ENCODE data around the gene PSMD5.

PSMD5 gene

DNA sequence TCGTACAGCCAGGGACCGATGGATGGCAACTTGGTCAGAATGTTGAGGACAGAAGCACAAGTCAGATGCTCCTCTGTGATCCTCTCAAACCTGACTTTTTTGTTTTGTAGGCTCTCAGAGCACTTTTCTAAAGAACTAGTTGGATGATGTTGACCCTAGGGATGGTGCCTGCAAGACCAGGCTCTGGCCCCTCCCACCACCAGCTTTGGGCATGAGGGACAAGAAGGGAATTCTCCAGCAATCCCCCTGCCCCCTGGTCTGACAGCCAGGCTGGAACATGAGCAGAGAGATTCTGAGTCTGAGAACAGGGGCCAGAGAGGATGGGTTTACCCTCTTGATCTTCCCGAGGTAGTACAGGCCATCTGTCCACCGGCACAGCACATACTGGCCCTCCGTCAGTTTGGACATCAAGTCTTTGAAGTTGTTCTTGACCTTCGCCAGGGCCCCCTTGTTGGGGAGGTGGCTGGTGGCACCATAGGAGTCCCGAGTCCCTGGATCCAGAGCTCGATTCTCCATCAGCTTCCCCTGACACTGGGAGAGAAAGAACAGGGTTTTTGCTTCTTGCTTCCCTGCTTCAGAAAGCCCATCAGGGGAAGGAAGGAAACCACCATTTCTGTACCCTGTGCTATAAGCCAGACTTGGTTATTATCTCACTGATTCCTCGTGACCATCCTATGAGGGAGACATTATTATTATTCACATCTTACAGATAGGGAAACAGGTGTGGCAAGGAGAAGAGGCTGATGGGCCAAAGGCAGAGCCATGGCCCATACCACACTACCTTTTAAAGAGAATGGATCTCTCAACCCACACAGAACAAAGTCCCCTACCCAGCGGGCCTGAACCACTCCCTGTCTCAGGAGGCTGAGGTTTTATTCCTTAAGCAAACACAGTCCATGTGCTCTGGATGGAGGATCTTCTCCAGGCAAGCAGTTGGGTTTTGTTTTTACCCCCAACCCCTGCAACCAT, 31.8 kb upstream of the PSMD5 start:
- no peak for DNase-seq

DNA sequence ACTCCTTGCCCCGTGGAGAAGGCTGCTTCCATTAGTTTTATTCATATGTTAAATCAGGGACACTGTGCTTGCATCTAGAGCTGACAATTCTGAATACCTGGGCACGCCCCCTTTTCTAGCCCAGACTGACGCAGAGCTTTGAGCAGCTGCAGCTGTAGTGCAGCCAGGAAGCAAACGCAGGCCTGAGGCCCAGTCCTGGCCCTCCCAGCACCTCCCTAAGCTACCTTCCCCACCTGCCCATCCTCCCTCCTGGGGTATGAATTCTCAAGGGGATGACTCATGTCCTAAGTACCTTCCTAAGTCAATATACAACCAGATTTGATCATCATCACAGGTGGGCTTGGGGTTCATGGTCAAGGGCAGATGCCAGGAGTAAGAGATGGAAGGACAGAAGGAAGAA, 30.8 kb upstream of the PSMD5 start:
- no peak for DNase-seq

- no peak for DNase-seq
Measured at GRCh38 chr9:120872791-120873502, 30.2 kb upstream of the PSMD5 start.

GRCh38 chr9:120870206-120870605, 27.5 kb upstream of the PSMD5 start:
- DNase-seq = no peak

- no peak for DNase-seq
Measured at GRCh38 chr9:120869726-120870125, 27.0 kb upstream of the PSMD5 start.

DNA sequence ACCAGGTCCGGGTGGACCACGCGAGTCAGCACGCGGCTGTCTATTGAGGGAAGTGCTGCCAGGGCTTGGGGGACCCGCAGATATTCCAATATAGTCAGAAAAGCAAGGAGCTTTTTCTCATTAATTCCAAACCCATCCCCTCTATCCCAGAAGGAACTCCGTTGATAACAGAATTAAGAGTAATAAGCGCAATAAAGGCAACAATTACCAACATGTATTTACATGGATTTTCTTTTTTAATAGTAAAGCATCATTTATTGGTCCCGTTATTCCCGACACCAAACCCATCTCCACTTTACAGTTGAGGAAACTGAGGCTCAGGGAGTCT, 26.6 kb upstream of the PSMD5 start:
- DNase-seq = no peak

GRCh38 chr9:120868676-120869359, 26.1 kb upstream of the PSMD5 start:
- DNase-seq = peak; percentile 87

DNA sequence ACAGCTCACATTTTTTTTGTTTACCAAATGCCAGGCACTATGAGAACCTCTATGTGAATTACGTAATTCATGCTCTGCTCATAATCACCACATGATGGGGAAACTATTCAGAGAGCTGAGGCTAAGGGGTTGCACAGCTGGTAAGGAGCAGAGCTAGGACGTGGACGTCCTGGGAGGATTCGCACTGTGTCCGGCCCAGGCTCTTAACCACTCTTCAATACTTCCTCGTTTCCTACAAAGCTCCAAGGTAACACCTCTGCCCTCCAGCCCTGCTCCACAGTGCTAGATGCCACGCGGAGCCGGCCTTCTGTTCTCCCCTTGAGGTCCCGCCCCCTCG, 25.6 kb upstream of the PSMD5 start:
- no peak for DNase-seq

- DNase-seq = no peak
Measured at GRCh38 chr9:120867676-120868338, 25.1 kb upstream of the PSMD5 start.

- DNase-seq = no peak
Measured at GRCh38 chr9:120866651-120867050, 23.9 kb upstream of the PSMD5 start.

- DNase-seq = no peak
Measured at GRCh38 chr9:120865809-120866208, 23.1 kb upstream of the PSMD5 start.

DNA sequence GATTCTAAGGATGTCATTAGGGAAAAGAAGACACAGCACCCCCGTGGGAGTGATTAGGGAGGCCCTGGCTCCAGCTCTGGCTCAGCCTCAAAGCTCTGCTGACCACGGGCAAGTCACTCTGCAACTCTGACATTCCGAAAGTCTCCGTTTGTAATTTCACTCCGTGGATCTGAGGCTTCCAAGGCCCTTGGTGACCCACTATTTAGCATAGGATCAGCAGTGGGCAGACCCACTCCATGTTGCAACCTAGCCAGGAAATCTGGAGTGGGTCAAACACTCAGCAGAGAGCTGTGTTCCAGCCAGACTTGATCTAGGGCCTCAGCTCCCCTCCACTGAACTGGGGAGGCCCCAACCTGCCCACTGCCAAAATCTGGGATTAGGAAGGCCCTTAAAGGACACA, 22.5 kb upstream of the PSMD5 start:
- DNase-seq = no peak

- DNase-seq = no peak
Measured at GRCh38 chr9:120864719-120865118, 22.0 kb upstream of the PSMD5 start.

GRCh38 chr9:120863833-120864232, 21.1 kb upstream of the PSMD5 start:
- DNase-seq = no peak

- DNase-seq = no peak
Measured at GRCh38 chr9:120862452-120862851, 19.7 kb upstream of the PSMD5 start.

DNA sequence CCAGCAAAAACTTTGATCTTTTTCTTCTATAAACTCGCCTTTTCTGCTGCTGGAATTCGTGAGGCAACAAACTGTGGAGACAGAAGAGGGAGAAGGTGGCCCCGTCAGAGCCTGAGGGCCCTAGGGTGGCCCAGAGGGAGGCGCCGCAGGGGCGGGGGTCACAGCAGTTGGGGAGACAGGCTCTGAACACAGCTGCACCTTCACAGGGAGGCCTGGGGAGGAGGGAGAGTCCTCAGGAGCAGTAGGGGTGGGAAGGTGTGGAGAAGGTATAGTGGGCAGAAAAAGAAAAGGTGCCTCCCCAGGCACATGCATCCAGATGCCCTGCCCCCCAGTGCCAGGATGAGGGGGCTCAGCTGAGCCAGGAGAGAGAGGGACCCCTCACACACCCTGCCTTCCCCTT, 19.2 kb upstream of the PSMD5 start:
- no peak for DNase-seq

- no peak for DNase-seq
Measured at GRCh38 chr9:120860083-120860482, 17.4 kb upstream of the PSMD5 start.

GRCh38 chr9:120859361-120859760, 16.6 kb upstream of the PSMD5 start:
- no peak for DNase-seq

DNA sequence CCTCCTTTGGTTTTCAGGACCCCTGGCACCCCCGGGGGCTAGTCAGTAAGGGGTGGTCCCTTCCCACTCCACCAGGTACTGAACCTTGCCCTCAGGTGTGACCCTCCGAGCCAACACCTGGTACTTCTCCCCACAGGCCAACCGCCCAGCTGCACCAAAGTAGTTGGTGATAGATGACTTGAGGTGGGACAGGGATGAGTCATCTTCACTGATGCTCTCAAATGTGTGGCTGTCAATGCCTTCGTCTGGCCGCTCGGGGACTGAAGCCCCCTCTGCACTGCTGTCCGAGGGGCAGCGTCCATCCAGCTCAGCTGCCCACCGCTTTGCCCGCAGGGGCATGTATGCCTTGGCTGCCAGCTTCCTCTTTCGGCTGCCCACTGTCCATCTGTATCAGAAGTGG, 15.2 kb upstream of the PSMD5 start:
- DNase-seq = no peak

- DNase-seq = no peak
Measured at GRCh38 chr9:120857481-120857880, 14.8 kb upstream of the PSMD5 start.

- DNase-seq = no peak
Measured at GRCh38 chr9:120856700-120857099, 14.0 kb upstream of the PSMD5 start.

GRCh38 chr9:120855827-120856670, 13.3 kb upstream of the PSMD5 start:
- no peak for DNase-seq
